ENCODE data around the gene GPNMB. TPM values are rescaled to one million over a fixed set of nuclear protein-coding genes. Genes with fewer than 3 reads are reported as not detected.
"Not testable (repeated sequence)": the region's sequence is repeated elsewhere in the genome, so short reads cannot be mapped to it uniquely, and the experiment has no call there.

GPNMB gene
- total RNA-seq, result under 0.01 and 0.22 TPM in 2 replicates

DNA sequence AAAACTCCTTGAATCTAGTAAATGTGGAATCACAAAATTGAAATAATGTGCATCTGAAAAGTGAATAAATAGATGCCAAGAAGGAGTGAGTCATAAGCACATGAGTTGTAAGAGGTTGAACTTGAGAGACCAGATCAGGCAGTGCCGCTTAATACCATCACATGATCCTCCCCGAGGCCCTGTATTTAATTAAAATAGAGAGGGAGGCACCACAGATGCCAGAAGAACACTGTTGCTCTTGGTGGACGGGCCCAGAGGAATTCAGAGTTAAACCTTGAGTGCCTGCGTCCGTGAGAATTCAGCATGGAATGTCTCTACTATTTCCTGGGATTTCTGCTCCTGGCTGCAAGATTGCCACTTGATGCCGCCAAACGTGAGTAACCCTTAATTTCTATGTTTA is at the start of gene GPNMB:
GPNMB (plus strand) TSS at position 221 of the 400 bp plus-strand sequence; CDS start at position 304, 83 bp downstream.
- DNase-seq (ENCODE audit: low read depth in 2 of 2), result no peak

DNA sequence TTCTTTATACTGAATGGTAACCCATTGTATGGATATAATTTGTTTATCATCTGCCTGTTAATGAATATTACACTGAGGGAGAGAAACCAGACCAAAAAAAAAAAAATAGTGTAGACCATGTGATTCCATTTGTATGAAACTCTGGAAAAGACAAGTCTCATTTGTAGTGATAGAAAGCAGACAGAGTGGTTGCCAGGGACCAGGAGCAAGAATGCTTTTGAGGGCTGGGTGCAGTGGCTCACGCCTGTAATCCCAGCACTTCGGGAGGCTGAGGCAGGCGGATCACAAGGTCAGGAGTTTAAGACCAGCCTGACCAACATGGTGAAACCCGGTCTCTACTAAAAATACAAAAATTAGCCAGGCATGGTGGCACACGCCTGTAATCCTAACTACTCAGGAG is 48.8 kb upstream of the GPNMB start:
- DNase-seq (ENCODE audit: low read depth in 2 of 2), result not testable (repeated sequence)

DNA sequence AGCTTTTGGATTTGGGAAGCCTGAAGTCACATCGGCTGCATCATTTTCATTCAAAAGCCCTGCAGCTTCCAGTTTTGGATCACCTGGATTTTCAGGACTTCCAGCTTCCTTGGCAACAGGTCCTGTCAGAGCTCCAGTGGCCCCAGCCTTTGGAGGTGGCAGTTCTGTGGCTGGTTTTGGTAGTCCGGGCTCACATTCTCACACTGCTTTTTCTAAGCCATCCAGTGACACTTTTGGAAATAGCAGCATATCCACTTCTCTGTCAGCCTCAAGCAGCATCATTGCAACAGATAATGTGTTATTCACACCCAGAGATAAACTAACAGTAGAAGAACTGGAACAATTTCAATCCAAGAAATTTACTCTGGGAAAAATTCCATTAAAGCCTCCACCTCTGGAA is 46.2 kb upstream of the GPNMB start:
- DNase-seq (ENCODE audit: low read depth in 2 of 2), result no peak

DNA sequence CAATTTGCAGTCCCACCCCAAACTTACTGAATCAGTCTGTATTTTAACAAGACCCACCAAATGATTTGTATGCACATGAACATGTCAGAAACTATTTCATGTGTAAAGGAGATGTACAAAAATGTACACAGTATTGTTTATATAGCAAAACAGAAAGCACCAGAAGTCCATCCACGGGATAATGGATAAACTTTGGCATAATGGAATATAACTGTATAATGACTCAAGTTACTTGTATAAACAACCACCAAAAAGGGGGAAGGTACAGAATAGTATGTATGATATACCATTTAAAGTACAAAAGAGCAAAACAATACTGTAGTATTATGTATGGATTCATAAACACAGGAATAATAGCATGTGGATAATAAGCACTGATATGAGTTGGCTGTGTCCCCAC is 42.3 kb upstream of the GPNMB start:
- DNase-seq (ENCODE audit: low read depth in 2 of 2), result no peak

DNA sequence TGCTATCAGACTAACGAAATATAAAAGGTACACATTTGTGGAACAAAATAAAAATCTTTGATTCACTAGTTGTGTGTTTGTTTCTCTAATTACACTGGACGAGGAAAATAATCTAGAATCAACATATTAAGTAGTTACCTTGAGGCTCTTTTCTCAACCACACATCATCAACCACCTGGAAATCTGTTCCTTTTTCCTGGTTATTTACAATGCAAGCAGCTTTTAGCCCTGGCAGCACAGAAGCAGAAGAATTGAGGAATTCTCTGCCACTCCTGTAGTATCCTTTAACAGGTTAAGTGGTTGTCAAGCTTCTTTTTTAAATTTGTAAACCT is 41.0 kb upstream of the GPNMB start:
- DNase-seq (ENCODE audit: low read depth in 2 of 2), result no peak

DNA sequence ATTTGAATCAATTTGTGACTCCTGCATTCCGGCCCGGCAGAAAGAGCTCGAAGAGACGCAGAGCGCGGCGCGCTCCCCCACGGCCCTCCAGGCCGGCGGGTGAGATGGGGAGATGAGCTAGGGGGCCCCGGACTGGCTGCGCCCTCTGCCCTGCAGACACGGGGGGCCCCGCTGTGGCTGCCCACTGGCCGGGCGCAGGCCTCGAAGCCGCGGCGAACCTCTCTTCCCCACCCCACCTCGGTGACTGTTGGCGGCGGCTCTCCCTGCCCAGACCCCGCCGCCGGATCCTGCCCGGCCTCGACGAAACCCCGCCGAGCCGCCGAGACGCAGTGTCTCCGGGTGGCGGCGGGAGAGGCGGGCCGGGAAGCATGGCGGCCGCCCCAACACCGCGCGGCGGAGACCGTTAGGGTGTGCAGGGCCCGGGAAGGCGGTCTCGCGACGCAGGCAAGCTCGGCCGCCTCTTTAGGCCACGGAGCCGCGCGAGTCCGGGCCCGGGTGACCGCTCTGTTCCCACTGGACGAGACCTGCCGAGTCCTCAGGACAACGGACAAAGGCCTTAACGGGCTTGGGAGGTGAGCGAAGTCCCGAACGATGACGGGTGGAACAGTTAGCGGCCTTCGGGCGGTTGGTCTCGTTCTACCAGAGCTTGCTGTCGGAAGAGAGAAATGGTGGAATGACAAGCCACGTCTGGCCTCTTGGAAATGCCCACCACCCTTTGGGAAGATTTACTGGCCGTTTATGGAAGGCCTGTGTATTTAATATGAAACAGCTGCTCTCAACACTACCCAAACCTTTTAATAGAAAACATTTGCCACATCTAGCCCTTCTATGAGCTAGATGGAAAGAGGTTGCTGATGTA is 40.4 kb upstream of the GPNMB start:
- DNase-seq (ENCODE audit: low read depth in 2 of 2), result peak; percentile 20 to 26

DNA sequence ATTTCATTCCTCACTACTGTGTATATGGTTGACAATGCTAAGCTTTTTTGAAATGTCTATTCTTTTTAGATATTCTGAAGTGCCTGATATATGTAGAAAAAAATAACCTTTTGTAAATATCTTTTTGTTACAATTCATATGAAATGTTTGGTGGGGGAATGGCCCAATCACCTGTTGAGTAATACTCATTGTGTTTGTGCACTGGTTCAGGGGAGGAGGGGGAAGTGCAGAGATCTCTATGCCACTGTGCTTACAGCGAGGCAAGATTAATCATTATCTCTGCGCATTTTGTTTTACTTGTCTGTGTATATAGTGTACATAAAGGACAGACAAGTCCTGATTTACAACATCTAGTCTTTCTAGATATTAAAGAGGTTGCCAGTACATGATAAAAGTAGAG is 39.6 kb upstream of the GPNMB start:
- no peak for DNase-seq (ENCODE audit: low read depth in 2 of 2)

DNA sequence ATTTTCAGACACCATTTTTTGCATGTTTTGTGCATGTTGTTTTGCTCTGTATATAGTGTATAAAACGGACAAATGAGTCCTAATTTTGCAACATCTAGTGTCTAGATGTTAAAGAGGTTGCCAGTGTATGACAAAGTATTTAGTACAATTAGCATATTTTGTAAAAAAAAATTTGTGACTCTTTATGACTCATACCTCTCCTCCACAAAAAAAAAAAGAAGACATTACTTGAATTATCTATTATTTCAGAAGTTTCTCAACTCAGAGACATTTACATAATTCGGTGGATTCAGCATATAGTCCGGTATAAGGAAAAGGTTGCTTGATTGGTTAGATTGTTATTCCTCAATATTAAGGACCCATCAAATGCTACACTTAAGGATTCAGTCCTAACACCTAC is 38.7 kb upstream of the GPNMB start:
- DNase-seq (ENCODE audit: low read depth in 2 of 2), result no peak

DNA sequence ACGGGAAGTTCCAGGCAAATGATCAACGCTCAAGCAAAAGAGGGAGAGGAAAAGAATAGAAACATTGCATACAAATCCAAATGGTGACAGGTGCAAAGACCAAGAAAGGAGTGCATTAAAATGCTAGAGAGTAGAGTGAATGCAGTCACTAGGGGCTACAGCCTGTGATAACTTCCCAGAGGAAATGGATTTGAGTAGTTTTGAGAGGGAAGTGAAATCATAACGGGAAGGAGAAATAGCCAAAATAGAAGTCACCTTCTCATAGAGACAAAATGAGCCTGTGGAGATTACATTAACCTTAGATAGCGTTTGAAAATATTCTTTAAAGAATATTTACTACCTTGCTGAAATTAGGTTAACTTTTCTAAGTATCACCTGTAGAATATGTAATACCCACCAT is 38.3 kb upstream of the GPNMB start:
- no peak for DNase-seq (ENCODE audit: low read depth in 2 of 2)

DNA sequence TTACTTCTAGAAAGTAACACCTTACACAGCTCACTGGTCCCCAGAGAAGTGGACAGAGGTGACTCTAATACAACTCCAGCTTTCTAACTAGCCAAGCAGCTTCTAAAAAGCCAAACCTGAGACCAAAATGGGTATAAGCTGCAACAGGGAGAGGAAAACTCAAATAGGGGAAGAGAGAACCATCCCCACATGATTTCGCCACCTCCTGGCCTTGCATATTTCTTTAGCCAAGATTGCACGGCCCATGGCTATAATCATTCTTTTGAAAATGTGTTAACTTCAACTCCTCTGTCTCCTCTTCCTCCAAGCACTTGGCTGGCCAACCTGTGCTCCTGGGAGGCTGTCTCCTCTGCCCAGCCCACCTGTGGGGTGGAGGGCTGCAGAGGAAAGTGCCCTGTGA is 36.1 kb upstream of the GPNMB start:
- DNase-seq (ENCODE audit: low read depth in 2 of 2), result no peak

DNA sequence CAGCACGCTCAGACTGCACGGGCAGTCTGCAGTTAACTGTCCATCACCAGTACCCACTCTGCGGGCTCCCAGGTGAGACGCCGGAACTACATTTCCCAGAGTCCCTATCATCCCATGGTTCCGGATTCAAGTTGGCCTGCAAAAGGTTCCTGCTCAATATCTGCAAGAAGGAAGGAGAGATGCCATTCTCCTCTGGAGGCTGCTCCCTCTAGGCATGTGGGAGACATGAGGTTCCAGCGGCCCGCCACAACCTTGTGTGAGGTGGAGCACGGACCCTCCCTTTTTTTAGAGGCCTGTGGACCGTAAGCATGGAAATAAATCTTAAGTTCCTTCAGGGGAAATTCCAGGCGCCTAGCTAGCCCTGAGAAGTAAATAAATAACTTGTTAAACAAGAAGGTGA is 35.0 kb upstream of the GPNMB start:
- DNase-seq (ENCODE audit: low read depth in 2 of 2), result no peak

DNA sequence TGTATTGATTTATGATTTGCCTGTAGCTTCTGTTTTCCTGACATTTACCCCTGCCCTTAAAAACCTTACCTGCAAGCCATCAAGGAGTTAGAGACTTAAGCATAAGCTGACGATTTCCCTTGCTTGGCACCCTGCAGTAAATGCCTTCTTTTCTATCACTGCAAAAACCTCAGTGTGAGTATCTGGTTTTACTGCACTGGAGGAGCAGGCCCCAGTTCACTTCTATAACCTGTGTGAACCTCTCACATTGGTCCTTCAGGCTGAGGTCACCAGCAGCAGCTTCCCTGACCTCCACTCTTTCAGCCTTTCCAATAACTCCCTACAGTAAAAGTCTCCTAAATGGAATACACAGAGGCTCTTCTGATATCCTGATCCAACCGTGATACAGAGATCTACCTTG is 34.2 kb upstream of the GPNMB start:
- DNase-seq (ENCODE audit: low read depth in 2 of 2), result no peak

DNA sequence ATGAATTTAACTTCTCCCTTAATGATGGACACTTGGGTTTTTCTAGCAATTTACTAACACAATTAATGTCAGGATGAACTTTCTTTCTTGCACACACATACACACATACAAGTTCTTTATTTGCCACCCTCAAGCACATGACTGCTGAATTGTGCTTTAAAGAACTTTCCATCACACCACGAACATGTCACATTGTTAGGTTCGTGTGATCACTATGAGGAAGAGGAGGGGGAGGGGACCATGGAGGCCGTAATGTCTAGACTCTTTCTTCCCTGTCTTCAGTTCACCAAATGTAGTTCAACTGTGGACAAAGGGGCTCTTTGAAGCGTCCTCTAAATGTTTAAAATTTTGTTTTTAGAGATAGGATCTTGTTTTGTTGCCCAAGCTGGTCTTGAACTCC is 33.7 kb upstream of the GPNMB start:
- DNase-seq (ENCODE audit: low read depth in 2 of 2), result no peak

DNA sequence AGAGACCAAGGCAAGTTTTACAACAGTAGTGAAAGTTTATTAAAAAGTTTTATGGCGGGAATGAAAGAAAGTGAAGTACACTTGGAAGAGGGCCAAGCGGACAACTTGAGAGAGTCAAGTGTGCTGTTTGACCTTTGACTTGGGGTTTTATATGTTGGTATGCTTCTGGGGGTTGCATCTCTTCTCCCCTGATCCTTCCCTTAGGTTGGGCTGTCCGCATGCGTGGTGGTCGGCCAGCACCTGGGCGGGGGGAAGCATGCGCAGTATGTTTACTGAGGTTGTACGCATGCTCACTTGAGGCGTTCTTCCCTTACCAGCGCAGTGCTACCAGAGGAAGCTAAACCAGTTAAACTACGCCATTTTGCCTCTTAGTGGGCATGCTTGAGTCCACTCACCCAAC is 32.8 kb upstream of the GPNMB start:
- no peak for DNase-seq (ENCODE audit: low read depth in 2 of 2)

DNA sequence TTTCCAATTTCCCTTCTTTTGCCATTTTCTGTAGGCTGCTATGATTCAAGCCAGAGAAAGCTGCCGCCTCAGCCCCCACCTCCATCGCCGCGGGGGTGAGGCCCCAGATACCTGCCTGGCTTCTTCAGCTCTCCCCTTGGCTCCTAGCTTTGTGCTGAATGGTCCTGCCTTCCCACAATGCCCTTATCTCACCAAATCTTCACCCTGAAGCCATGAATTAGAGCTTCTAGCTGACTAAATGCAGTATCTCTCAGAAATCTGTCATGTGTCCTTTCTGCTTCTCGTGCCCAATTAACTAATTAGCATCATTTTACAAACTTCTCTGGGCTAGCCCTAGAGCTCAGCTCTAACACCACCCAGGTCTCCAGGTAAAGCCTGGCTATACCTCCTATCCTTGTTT is 32.2 kb upstream of the GPNMB start:
- DNase-seq (ENCODE audit: low read depth in 2 of 2), result no peak

DNA sequence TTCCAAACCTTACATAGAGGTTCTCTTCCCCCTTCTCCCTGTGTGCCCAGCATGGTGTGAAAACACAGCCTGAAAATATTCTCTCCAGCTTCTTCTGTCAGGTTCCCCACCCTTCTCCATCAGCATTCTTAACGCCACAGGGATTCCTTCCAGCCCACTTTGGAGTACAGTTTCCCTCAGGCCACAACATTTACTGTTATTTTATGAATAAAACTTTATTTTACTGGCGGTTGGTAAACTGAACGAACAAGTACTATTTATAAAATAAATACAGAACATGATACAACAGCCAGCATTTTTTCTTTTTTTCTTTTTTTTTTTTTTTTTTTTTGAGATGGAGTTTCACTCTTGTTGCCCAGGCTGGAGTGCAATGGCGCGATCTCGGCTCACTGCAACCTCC is 31.6 kb upstream of the GPNMB start:
- no peak for DNase-seq (ENCODE audit: low read depth in 2 of 2)

DNA sequence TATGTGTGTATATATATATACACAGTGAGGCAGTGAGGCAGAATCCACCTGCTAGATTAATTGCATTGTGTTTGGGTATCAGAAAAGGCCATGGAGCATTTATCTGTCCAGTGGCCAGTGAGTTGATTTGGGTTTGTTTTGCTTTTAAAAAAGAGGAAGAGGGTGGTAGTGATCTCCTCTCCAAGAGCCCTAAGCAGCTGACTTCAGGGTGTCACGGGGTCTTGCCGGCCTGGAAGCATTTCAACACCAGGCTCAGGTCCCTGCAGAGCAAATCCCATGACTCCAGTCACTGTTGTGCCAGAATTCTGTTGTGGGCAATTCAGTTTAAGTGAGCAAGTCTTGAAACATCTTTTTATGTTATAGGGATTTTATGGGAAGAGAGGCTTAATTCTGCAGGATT is 30.6 kb upstream of the GPNMB start:
- no peak for DNase-seq (ENCODE audit: low read depth in 2 of 2)

DNA sequence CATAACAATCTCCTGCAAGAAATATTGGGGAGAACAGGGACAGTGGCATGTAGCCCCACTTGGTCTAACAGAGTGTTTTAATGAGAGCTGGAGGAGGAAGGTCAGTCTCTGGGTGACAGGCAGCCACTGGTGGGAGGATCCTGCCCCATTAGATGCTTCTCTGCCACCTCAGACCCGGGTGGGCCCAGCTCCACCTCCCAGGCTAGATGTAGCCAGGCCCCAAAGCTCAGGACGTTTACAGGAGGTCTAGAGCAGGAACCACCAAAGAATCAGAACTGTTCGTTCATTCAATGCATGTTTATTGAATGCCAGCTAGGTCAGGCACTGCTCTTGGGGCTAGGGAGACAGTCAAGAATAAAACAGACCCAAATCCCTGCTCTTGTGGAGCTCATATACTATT is 28.4 kb upstream of the GPNMB start:
- no peak for DNase-seq (ENCODE audit: low read depth in 2 of 2)

DNA sequence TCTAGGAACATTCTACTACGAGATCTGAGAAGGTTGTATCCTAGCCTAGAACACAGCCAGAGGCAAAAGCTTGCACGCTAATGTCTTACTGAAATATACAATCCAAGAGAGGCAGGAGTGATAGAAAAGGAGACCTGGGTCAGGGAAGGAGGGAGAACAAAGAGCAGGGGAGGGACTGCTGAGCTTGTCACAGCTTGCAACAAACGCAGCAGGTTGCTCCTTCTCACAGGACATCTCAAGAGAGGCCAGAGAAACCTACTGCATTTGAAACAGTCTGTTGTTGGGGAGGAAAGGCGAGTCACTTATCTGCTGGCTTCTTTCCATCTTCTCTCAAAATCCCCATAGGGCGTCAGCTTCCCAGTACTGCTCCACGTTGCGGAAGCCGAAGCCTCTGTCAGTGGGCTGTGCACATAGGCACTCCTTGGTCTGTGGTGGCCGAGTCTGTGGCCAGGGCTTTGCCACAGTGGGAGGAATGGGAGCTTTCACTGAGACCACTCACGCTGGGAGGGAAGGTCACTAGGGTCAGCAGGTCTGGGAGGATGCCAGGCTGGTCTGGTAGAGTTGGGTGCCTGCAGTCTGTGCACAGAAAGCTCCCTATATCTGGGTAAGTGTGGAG is 25.8 kb upstream of the GPNMB start:
- no peak for DNase-seq (ENCODE audit: low read depth in 2 of 2)

DNA sequence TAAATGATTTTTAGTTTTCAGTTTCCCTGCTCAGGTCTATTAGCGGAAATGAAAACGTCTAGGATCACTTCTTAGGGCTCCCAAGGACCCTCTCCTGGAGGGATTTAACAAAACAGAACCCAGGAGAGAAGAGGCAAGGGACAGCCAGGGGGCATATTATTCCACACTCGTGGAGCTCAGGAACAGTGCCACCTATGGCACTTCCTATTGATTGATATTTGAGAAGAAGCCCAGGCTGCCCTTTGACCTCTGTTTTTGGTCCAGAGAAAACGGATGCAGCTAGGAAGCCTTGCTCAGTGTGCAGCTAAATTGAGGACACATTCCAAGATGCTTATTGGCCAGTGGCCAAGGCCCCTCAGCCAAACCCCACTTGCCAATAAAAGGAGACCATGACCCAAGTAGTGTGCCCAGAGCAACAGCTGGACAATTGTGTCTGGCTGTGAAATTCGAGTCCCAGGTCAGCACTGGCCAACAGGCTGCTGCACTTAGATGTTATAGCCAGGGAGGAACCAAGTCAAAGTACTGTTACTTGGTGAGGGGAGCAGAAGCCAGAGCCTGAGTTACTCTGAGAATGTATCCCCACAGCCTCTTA is 24.0 kb upstream of the GPNMB start:
- no peak for DNase-seq (ENCODE audit: low read depth in 2 of 2)

DNA sequence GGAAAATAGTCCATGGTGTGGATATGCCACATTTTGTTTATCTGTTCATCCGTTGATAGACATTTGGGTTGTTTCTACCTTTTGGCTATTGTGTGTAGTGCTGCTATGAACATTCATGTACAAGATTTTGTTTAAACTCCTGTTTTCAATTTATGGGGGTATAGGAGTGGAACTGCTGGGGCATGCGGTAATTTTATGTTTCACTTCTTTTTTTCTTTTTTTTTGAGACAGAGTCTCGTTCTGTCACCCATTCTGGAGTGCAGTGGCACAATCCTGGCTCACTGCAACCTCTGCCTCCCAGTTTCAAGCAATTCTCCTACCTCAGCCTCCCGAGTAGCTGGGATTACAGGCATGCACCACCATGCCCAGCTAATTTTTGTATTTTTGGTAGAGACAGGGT is 22.2 kb upstream of the GPNMB start:
- DNase-seq (ENCODE audit: low read depth in 2 of 2), result not testable (repeated sequence)

DNA sequence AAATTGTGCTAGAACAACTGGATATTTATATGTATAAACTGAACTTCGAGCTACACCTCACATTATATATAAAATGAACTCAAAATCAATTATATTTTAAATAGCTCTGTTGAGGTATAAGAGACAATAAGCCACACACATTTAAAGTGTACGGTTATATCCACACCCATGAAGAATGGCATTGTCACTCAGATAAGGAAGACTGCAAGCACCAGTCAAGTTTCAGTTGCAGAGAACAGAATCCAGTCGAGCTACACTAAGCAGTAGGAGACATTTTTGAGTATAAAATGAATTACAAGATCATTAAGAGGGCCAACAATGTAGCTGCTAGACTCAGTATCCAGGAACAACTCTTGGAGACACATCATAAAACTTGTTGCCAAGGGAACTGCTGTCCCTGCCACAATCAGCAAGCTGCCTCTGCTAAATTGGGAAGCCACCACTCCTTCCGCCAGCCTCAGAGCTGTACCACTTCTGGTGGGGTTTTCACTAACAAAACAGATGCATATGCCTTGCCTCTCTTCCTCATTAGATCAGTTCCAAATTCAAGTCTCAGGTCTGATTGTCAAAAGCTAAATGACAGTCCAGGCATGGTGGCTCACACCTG is 19.6 kb upstream of the GPNMB start:
- no peak for DNase-seq (ENCODE audit: low read depth in 2 of 2)

DNA sequence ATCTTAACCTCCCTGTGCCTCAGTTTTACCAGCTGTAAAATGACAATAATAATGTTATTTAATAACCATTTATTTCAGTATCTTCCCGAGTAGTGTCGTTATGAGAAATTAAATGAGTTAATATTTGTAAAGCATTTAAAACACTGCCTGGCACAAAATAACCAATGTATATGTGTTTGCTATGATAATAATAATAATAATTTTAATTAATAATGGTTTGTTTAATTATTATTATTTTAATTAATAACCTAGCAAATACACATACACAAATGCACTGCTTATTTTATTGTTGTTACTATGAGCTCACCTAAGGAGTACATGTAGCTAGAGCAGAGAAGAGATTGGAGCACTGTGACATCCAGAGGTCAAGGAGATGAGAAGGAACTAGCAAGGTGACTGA is 18.2 kb upstream of the GPNMB start:
- DNase-seq (ENCODE audit: low read depth in 2 of 2), result no peak
